ENCODE measurements around the gene KCTD2. TPM values are rescaled to one million over a fixed set of nuclear protein-coding genes. Genes with fewer than 3 reads are reported as not detected.

The KCTD2 gene
- total and polyA plus RNA-seq, 9 of the 15 experiments (the other 6 are each of a cell fraction or from before 2014, with no cell fraction given) = 1.7 to 32.9 (median 15.8) TPM

DNA sequence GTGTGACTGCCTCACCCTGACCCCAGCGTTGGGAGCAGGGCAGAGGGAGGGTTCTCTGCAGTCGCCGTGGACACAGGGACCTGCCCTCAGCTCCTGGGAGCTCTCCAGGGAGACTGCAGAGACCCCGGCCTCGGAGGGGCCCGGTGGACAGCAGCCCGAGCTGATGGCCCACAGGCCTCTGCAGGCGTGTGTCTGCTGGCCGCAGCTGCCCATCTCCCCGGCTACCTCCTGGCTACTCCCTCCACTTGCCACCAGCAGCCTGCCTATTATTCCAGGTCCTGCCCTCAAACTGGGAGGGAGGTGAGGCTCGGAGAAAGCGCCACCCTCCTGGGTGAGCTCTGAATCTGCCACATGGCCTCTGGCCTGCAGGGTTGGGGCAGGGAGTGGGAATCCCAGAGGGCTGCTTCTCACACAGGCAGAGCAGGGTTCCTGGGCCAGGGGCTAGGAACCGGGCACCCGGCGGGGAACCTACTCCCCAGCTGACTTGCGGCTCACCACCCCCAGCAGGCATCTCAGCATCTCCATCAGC, 47.9 kb downstream of the KCTD2 start:
- Histone ChIP-seq H3K9me3 (replicated peaks; ENCODE audit: control insufficient read depth, insufficient read depth, low read depth, low read length) (no peaks in the 10 kb centered on the region), H3K9ac (ENCODE audit: insufficient read depth in 1 of 2, low read depth in 2 of 2, low read length in 2 of 2) (peak overlapping the region in 1 of 2 experiments; percentile 63; a peak in 2 of 4 replicates), H2AFZ (ENCODE audit: low read depth, low read length) (no peak overlapping the region), H3K4me2 (ENCODE audit: insufficient read depth, low read length) (no peak overlapping the region), H3K36me3 (ENCODE audit: control insufficient read depth, insufficient read depth, low read length) (no peaks in the 10 kb centered on the region), H3K4me3 (no peak overlapping the region), H3K27ac (ENCODE audit: extremely low read depth, low read depth, low read length) (no peak overlapping the region), H3K27me3 (ENCODE audit: control insufficient read depth in 2 of 2, insufficient read depth in 2 of 2, low read length in 2 of 2) (no peaks in the 10 kb centered on the region; a peak in 1 of 5 replicates), H4K20me1 (replicated peaks; ENCODE audit: control insufficient read depth, insufficient read depth, low read length) (no peaks in the 10 kb centered on the region), H3K4me1 (replicated peaks in 1 of 2; ENCODE audit: control insufficient read depth in 2 of 2, insufficient read depth in 2 of 2, low read length in 2 of 2) (peaks cover 42 to 65% of the 10 kb centered on the region in 2 experiments), H3K9me1 (ENCODE audit: control insufficient read depth, insufficient read depth, low read length) (no peaks in the 10 kb centered on the region), H3K79me2 (ENCODE audit: control insufficient read depth, insufficient read depth, low read length) (no peaks in the 10 kb centered on the region; the same call in 2 of the 3 replicates)
- ChIA-PET CTCF (ENCODE audit: low intra/inter-chr PET ratio) (no interaction called here), POLR2A (interaction anchor here (0.6 to 1.7 kb wide), 6 partner anchors 9 to 532 kb away, joined by 3 to 8 read pairs (median 3); no protein-coding TSS in a partner anchor)
- WGBS (ENCODE audit: insufficient coverage, low coverage, missing lambda C conversion rate) = 75% methylated on average over 14 of the region's 16 CpGs
- intact Hi-C loops (cut with micrococcal nuclease) = no loop called here
- in situ Hi-C loops (cut with MboI) = no loop called here
- BruUV-seq (replicated peaks) = no TSS peak
- FAIRE-seq = no peak
- ATAC-seq = no peak
- DNase-seq (ENCODE audit: extremely low read depth in 1 of 4, low spot score in 3 of 4) = no peak
- TF ChIP-seq ZNF668 (CRISPR knock-in tag; IDR thresholded peaks at IDR 0.05) (no peak), POLR2G (IDR thresholded peaks at IDR 0.05; ENCODE audit: low read depth, low read length) (0 out of 2 replicates have a peak, but pooled peaks have one; percentile 23)

DNA sequence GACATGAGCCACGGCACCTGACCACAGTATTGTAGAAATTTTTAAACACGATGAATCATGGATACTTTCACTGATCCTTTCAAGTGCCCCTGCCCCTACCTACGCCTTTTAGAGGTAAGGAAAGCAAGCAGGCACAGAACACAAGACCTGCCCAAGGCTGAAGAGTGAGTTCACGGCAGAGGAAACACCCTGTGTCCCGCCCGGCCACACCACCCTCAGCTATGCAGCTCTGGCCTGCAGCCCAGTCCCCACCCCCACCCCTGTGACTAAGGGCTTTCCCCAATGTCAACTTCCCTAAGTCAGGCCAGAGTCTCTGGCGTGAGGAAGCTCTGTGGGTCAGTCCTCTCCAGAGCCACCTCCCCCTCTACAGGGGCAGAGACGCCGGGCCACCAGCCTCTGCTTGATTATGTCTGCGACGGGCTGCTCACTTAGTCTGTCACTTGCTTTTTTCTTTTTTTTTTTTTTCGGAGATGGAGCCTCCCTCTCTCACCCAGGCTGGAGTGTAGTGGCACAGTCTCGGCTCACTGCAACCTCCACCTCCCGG, 49.1 kb downstream of the KCTD2 start:
- in situ Hi-C loops (cut with MboI) = no loop called here
- ChIA-PET POLR2A (interaction anchor here (0.6 to 1.9 kb wide), 13 partner anchors 8 to 117 kb away, joined by 3 to 10 read pairs (median 3); partner anchors contain the start of genes ARMC7, JPT1 and SLC16A5), CTCF (ENCODE audit: low intra/inter-chr PET ratio) (interaction anchor here (0.9 kb wide), 1 partner anchor 35 kb away, joined by 3 read pairs; no protein-coding TSS in a partner anchor)
- TF ChIP-seq XRCC3 (IDR thresholded peaks at IDR 0.05) = no peak
- TF ChIP-seq HIVEP1 (CRISPR knock-in tag; IDR thresholded peaks at IDR 0.05) = peak; percentile 91
- no peak for TF ChIP-seq XRCC5 (IDR thresholded peaks at IDR 0.05; ENCODE audit: low read depth, low read length)
- no peak for TF ChIP-seq RFX1 (IDR thresholded peaks at IDR 0.05)
- no peak for TF ChIP-seq SIN3B (IDR thresholded peaks at IDR 0.05; ENCODE audit: low read depth)
- no peak for TF ChIP-seq ZKSCAN3 (CRISPR knock-in tag; IDR thresholded peaks at IDR 0.05)
- TF ChIP-seq NCOA2 (IDR thresholded peaks at IDR 0.05; ENCODE audit: partially characterized antibody in 2 of 2) = no peak
- TF ChIP-seq BCL6 (CRISPR knock-in tag; IDR thresholded peaks at IDR 0.05) = no peak
- no peak for TF ChIP-seq ZZZ3 (IDR thresholded peaks at IDR 0.05)
- TF ChIP-seq EHMT2 (IDR thresholded peaks at IDR 0.05) = no peak
- no peak for TF ChIP-seq U2AF2 (optimal IDR thresholded peaks at IDR 0.05; ENCODE audit: low read depth, low read length)
- TF ChIP-seq ZNF140 (CRISPR knock-in tag; IDR thresholded peaks at IDR 0.05) = no peak
- no peak for TF ChIP-seq PPARD (CRISPR knock-in tag; IDR thresholded peaks at IDR 0.05)
- no peak for TF ChIP-seq ZNF174 (CRISPR knock-in tag; IDR thresholded peaks at IDR 0.05)
- no peak for TF ChIP-seq TARDBP (IDR thresholded peaks at IDR 0.05)
- TF ChIP-seq SOX6 (IDR thresholded peaks at IDR 0.05) = peak; percentile 77

More for the DNA sequence above, 49.1 kb downstream of the KCTD2 start:
- peak overlapping the region; percentile 91 for H2AFZ ChIP-seq (ENCODE audit: low read depth, low read length)
- WGBS (ENCODE audit: insufficient coverage, low coverage, missing lambda C conversion rate) = 2% methylated on average over 11 of the region's 14 CpGs
- BruUV-seq (replicated peaks) = no TSS peak
- H3K27ac ChIP-seq (ENCODE audit: extremely low read depth, low read depth, low read length) = peak overlapping the region; percentile 95
- DNase-seq (ENCODE audit: extremely low read depth in 1 of 4, low spot score in 3 of 4) (peak; percentile 87 to 98 (median 92)), ATAC-seq (peak; percentile 93), FAIRE-seq (peak; percentile 100)
- no peaks in the 10 kb centered on the region for H3K9me3 ChIP-seq (replicated peaks; ENCODE audit: control insufficient read depth, insufficient read depth, low read depth, low read length)
- H3K79me2 ChIP-seq (ENCODE audit: control insufficient read depth, insufficient read depth, low read length) = no peaks in the 10 kb centered on the region; the same call in 2 of the 3 replicates
- H3K27me3 ChIP-seq (ENCODE audit: control insufficient read depth in 2 of 2, insufficient read depth in 2 of 2, low read length in 2 of 2) = no peaks in the 10 kb centered on the region; a peak in 1 of 5 replicates
- peaks cover 36 to 64% of the 10 kb centered on the region in 2 experiments for H3K4me1 ChIP-seq (replicated peaks in 1 of 2; ENCODE audit: control insufficient read depth in 2 of 2, insufficient read depth in 2 of 2, low read length in 2 of 2)
- no peaks in the 10 kb centered on the region for H3K9me1 ChIP-seq (ENCODE audit: control insufficient read depth, insufficient read depth, low read length)
- H3K36me3 ChIP-seq (ENCODE audit: control insufficient read depth, insufficient read depth, low read length) = no peaks in the 10 kb centered on the region
- peak overlapping the region; percentile 70 for H3K4me2 ChIP-seq (ENCODE audit: insufficient read depth, low read length)
- H4K20me1 ChIP-seq (replicated peaks; ENCODE audit: control insufficient read depth, insufficient read depth, low read length) = no peaks in the 10 kb centered on the region
- no peak overlapping the region for H3K4me3 ChIP-seq
- peak overlapping the region; percentile 65 to 68; a peak in 3 of 4 replicates for H3K9ac ChIP-seq (ENCODE audit: insufficient read depth in 1 of 2, low read depth in 2 of 2, low read length in 2 of 2)
- intact Hi-C loops (cut with micrococcal nuclease) = no loop called here
